ENCODE measurements around the gene COPS3.

- TF ChIP-seq SUZ12 (IDR thresholded peaks at IDR 0.05; ENCODE audit: extremely low read depth, insufficient read depth, insufficient read length) (no peak), ZNF274 (IDR thresholded peaks at IDR 0.05; ENCODE audit: low read depth, low read length) (no peak)
Measured at GRCh38 chr17:17242246-17242645, 38.8 kb downstream of the COPS3 start.
